ENCODE data around the gene IL31RA.

DNA sequence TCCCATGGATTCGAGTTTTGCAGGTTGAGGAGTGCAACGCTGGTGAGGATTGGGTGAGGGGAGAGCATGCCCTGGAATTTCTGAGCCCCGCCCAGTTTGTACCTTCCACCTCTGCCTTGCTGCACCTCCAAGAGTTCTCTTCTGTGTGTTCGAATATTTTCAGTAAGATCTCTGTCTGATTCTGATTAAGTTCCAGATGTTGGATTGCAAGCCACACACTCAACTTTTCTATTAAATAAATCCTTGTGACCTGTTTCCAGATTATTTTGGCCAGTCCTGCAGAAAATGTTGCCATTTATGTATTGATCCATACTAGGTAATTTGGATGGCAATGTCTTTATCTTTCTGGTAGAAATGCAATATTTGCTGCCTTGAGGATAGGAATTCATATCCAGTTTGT is 54.1 kb downstream of the IL31RA start:
- no peak for TF ChIP-seq POLR2A (IDR thresholded peaks at IDR 0.05)
- TF ChIP-seq, protein P1, sequence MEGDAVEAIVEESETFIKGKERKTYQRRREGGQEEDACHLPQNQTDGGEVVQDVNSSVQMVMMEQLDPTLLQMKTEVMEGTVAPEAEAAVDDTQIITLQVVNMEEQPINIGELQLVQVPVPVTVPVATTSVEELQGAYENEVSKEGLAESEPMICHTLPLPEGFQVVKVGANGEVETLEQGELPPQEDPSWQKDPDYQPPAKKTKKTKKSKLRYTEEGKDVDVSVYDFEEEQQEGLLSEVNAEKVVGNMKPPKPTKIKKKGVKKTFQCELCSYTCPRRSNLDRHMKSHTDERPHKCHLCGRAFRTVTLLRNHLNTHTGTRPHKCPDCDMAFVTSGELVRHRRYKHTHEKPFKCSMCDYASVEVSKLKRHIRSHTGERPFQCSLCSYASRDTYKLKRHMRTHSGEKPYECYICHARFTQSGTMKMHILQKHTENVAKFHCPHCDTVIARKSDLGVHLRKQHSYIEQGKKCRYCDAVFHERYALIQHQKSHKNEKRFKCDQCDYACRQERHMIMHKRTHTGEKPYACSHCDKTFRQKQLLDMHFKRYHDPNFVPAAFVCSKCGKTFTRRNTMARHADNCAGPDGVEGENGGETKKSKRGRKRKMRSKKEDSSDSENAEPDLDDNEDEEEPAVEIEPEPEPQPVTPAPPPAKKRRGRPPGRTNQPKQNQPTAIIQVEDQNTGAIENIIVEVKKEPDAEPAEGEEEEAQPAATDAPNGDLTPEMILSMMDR (IDR thresholded peaks at IDR 0.05) = no peak
